Activated CD4-positive, alpha-beta T cell treated with anti-CD3 and anti-CD28 coated beads for 36 hours (primary cell): ENCODE data around the gene ZNF552. TPM values are rescaled to one million over a fixed set of nuclear protein-coding genes. Genes with fewer than 3 reads are reported as not detected.
"Not testable (repeated sequence)": the region's sequence is repeated elsewhere in the genome, so short reads cannot be mapped to it uniquely, and the experiment has no call there.

Source experiments
- ATAC-seq: fragments of 200-7000 bp; cut with Tn5 transposase; one replicate; pipeline ENCODE4 v1.10.0; 2021; ENCODE audit warnings: mild to moderate bottlenecking, moderate library complexity
- CTCF ChIA-PET: fragments of 350-600 bp; sonication (Branson Sonifier 250); formaldehyde crosslinking; loops from one replicate; lab custom pipeline; 2021; ENCODE audit warnings: antibody characterized with exemption; lab: Charles Lee
- POLR2A ChIA-PET: fragments of 350-600 bp; sonication (Branson Sonifier 250); formaldehyde crosslinking; loops from one replicate; lab custom pipeline; 2021; ENCODE audit warnings: antibody characterized with exemption, inconsistent platforms; lab: Charles Lee
- DNase-seq: peaks from one replicate; pipeline ENCODE4 v3.0.0-alpha.2; 2020
- H3K27ac Mint-ChIP-seq: one replicate; pipeline ENCODE4 v1.8.0; 2021; ENCODE audit warnings: mixed read lengths
- H3K27me3 Mint-ChIP-seq: one replicate; pipeline ENCODE4 v1.8.0; 2021; ENCODE audit warnings: mixed read lengths
- H3K36me3 Mint-ChIP-seq: one replicate; pipeline ENCODE4 v1.8.0; 2021; ENCODE audit warnings: low read depth, mixed read lengths
- H3K4me1 Mint-ChIP-seq: one replicate; pipeline ENCODE4 v1.8.0; 2021; ENCODE audit warnings: mixed read lengths
- H3K4me3 Mint-ChIP-seq: one replicate; pipeline ENCODE4 v1.8.0; 2021; ENCODE audit warnings: mild to moderate bottlenecking, moderate library complexity, mixed read lengths
- H3K9me3 Mint-ChIP-seq: one replicate; pipeline ENCODE4 v1.8.0; 2021; ENCODE audit warnings: low read depth, mixed read lengths
- intact Hi-C, 2 experiments: fragments of 100-400 bp; cut with DNase I in 1 of 2; cut with micrococcal nuclease in 1 of 2; formaldehyde crosslinking; loops; one replicate each; pipeline versions ENCODE4 v1.14.2 to v1.15.1; 2022 to 2024; cut with DNase I, micrococcal nuclease
- total RNA-seq, 2 experiments: library from RNA; stranded (reverse); gene quantifications; one replicate each; pipeline ENCODE4 v1.2.3, GENCODE V29; 2021

ZNF552 gene
- total RNA-seq, 2 experiments from 2014 or later, result 5.9 to 6.1 TPM

DNA sequence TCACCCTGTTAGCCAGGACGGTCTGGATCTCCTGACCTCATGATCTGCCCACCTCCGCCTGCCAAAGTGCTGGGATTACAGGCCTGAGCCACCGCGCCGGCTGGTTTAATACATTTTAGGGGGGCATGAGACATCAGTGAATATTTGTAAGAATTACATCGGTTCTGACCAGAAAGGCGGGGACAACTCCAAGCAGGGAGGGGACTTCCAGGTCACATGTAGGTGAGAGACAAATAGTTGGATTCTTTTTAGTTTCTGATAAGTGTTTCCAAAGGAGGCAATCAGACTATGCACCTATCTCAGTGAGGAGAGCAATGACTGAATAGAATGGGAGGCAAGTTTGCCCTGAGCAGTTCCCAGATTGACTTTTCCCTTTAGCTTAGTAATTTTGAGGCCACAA lies 3.7 kb upstream of the ZNF552 start:
- intact Hi-C loops, result loop anchor here in 1 of 2 experiments (2.0 to 10.0 kb wide), 3 partner anchors 186 to 1504 kb away; partner anchors contain the start of genes ZNF211, ZNF274 and ZSCAN5A
- Mint-ChIP-seq H3K9me3 (no peaks in the 10 kb centered on the region), H3K4me1 (peaks cover 51% of the 10 kb centered on the region), H3K4me3 (peak overlapping the region; percentile 97), H3K27me3 (no peaks in the 10 kb centered on the region), H3K27ac (peak overlapping the region; percentile 94), H3K36me3 (peaks cover 33% of the 10 kb centered on the region)
- ATAC-seq (no peak), DNase-seq (no peak)
- ChIA-PET POLR2A (no interaction called here), CTCF (no interaction called here)

DNA sequence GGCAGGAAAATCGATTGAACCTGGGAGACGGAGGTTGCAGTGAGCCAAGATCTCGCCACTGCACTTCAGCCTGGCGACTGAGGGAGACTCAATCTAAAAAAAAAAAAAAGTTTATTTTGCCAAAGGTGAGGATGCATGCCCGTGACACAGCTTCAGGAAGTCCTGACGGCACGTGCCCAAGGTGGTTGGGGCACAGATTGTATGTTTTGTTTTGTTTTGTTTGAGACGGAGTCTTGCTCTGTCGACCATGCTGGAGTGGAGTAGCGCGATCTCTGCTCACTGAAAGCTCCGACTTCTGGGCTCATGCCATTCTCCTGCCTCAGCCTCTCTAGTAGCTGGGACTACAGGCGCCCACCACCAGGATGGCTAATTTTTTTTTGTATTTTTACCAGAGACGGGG lies 3.3 kb upstream of the ZNF552 start:
- peak overlapping the region; percentile 94 for H3K27ac Mint-ChIP-seq
- H3K9me3 Mint-ChIP-seq, result no peaks in the 10 kb centered on the region
- CTCF ChIA-PET, result no interaction called here
- DNase-seq (no peak), ATAC-seq (no peak)
- no peak overlapping the region for H3K4me3 Mint-ChIP-seq
- H3K36me3 Mint-ChIP-seq, result peaks cover 31% of the 10 kb centered on the region
- intact Hi-C loops, result loop anchor here in 1 of 2 experiments (2.0 to 10.0 kb wide), 3 partner anchors 185 to 1503 kb away; partner anchors contain the start of genes ZNF211, ZNF274 and ZSCAN5A
- H3K27me3 Mint-ChIP-seq, result no peaks in the 10 kb centered on the region
- POLR2A ChIA-PET, result no interaction called here
- peaks cover 53% of the 10 kb centered on the region for H3K4me1 Mint-ChIP-seq

DNA sequence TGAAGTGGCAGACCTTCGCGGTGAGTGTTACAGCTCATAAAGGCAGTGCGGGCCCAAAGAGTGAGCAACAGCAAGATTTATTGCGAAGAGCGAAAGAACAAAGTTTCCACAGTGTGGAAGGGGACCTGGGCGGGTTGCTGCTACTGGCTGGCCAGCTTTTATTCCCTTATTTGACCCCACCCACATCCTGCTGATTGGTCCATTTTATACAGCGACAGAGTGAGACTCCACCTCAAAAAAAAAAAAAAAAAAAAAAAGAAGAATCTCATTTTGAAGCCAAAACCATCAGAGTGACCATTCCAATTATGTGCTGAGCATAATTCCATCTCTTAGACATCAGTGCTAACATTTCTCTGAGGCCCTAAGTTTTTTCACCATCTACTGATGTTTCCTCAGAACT lies 1.9 kb upstream of the ZNF552 start:
- DNase-seq, result peak; percentile 17
- Mint-ChIP-seq H3K4me3 (no peak overlapping the region), H3K4me1 (peaks cover 55% of the 10 kb centered on the region), H3K27me3 (no peaks in the 10 kb centered on the region), H3K36me3 (peaks cover 29% of the 10 kb centered on the region), H3K9me3 (no peaks in the 10 kb centered on the region), H3K27ac (peak overlapping the region; percentile 51)
- ChIA-PET CTCF (no interaction called here), POLR2A (no interaction called here)
- intact Hi-C loops, result loop anchor here in 1 of 2 experiments (10.0 kb wide), 1 partner anchor 1502 kb away; the partner anchor contains the start of gene ZSCAN5A
- no peak for ATAC-seq

DNA sequence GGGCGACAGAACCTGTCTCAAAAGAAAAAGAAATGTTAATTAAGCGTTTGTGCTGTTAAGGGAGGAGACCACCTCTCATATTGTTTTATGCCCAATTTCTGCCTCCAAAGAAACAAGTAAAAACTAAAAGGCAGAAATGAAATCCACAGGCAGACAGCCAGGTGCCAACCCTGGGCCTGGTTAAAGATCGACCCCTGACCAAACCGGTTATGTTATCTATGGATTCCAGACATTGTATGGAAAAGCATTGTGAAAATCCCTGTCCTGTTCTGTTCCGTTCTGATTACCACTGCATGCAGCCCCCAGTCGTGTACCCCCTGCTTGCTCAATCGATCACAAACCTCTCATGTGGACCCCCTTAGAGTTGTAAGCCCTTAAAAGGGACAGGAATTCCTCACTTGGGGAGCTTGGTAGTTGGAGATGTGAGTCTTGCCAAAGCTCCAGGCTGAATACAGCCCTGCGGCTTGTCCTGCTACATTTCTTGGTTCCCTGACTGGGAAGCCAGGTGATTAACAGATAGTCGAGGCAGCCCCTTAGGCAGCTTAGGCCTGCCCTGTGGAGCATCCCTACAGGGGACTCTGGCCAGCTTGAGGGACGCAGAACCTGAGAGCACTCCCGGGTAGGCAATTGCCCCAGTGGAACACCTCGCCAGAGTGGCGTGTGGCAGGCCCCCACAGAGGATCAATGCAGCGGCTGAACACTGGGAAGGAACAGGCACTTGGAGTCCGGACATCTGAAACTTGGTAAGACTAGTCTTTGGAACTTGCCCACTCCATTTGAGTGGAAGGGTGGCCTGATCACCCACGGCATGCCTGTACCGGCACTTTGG lies 748 bp upstream of the ZNF552 start:
- CTCF ChIA-PET, result interaction anchor here (0.5 kb wide), 1 partner anchor 78 kb away, joined by 3 read pairs; no protein-coding TSS in a partner anchor
- H3K27ac Mint-ChIP-seq, result peak overlapping the region; percentile 75
- ATAC-seq, result no peak
- intact Hi-C loops, result loop anchor here in 1 of 2 experiments (2.0 to 10.0 kb wide), 2 partner anchors 135 to 1501 kb away; partner anchors contain the start of genes ZNF551 and ZSCAN5A
- DNase-seq, result no peak
- peaks cover 30% of the 10 kb centered on the region for H3K36me3 Mint-ChIP-seq
- H3K27me3 Mint-ChIP-seq, result no peaks in the 10 kb centered on the region
- POLR2A ChIA-PET, result no interaction called here
- peak overlapping the region; percentile 89 for H3K4me3 Mint-ChIP-seq
- H3K4me1 Mint-ChIP-seq, result peaks cover 46% of the 10 kb centered on the region
- H3K9me3 Mint-ChIP-seq, result no peaks in the 10 kb centered on the region

DNA sequence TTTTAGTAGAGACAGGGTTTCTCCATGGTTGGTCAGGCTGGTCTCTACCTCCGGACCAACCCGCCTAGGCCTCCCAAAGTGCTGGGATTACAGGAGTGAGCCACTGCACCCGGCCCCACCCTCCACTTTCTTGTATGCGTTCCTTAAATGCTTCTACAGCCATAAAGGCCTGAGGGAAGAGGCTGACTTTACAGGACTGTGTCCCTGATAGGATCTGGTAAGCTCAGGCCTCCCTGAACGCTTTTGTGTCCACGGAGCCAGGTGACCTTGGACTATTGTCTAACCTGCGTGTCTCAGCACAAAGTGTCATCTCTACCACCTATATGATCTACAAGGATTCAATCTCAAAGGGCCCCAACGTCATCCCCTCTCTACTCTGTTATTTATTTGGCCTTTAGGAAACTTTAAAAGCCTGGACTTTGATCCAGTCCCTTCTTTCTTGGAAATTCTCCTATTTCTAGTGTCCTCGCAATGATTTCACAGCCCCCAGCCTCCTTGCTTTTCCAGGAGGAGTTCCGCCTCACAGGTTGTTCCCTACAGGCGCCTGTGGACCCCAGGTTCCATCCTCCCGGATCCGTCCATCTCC lies 701 bp downstream of the ZNF552 start:
- DNase-seq (no peak), ATAC-seq (no peak)
- peak overlapping the region; percentile 89 for H3K4me3 Mint-ChIP-seq
- peaks cover 32% of the 10 kb centered on the region for H3K36me3 Mint-ChIP-seq
- H3K27me3 Mint-ChIP-seq, result no peaks in the 10 kb centered on the region
- intact Hi-C loops, result loop anchor here (1.0 to 10.0 kb wide), 9 partner anchors 25 to 1499 kb away; partner anchors contain the start of genes ZNF586 (in 2 of the 2), ZNF587 (in 2 of the 2), ZNF776 (in 2 of the 2) and ZNF417 (in 1 of the 2)
- ChIA-PET CTCF (no interaction called here), POLR2A (no interaction called here)
- peaks cover 44% of the 10 kb centered on the region for H3K4me1 Mint-ChIP-seq
- H3K27ac Mint-ChIP-seq, result peak overlapping the region; percentile 75
- no peaks in the 10 kb centered on the region for H3K9me3 Mint-ChIP-seq

DNA sequence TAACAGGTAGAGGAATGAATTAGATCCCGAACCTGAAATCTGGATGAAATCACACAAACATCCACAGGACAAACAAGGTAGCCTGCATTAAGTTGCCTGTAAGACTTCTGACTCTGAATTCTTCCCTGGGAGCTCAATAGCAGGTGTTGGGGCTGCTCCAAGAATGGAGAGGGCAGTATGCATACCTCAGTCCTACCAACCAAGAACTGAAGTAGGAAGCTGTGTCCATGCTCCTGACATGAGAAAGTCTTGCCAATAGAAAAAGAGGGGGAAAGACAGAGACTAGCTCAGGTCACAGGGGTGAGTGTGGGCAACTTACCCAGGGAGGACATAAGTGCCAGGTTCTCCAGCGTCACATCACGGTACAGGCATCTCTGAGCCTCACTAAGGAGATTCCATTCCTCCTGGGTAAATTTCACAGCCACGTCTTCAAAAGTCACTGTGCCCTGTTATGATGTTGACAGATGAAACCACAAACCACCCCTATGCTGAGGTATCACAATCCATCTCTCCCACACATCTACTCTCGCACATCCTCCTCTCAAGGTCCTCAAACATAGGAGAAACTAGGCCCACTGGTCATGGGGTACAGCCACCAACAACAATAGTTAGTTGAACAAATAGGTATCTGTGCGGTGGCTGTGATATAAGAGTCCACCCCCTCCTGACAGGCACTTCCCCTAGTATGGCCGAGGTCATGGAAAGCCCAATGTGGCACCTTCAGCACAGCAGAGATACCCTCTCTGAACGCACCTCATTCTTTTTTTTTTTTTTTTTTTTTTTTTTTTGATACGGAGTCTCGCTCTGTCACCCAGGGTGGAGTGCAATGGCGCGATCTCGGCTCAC lies 1.5 kb downstream of the ZNF552 start:
- H3K9me3 Mint-ChIP-seq, POLR2A ChIA-PET, H3K27me3 Mint-ChIP-seq, CTCF ChIA-PET: not testable (repeated sequence)
- ATAC-seq (peak; percentile 10), DNase-seq (peak; percentile 26)
- intact Hi-C loops, result loop anchor here (5.0 to 10.0 kb wide), 2 partner anchors 66 to 1498 kb away; partner anchors contain the start of genes ZNF776 (in 1 of the 2) and ZSCAN5A (in 1 of the 2)
- Mint-ChIP-seq H3K36me3 (peaks cover 38% of the 10 kb centered on the region), H3K4me1 (peaks cover 41% of the 10 kb centered on the region), H3K27ac (peak overlapping the region; percentile 67), H3K4me3 (peak overlapping the region; percentile 89)

DNA sequence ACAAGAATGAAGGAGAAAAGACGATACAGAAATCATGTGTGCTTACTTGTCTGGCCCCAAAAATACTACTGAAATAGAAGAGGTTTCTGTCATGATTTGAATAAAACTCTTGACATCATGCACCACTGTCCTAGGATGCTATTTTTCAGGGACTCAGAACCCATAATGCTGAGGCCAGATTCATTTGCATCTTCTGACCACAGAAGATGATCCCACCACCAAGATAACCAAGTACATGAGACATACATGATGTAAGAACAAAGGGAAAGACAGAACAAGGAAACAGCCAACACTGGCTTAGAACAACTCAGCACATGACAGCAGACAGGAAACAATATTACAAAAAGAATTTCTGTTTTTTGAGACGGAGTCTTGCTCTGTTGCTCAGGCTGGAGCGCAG lies 2.5 kb downstream of the ZNF552 start:
- CTCF ChIA-PET, result no interaction called here
- intact Hi-C loops, result loop anchor here (5.0 to 10.0 kb wide), 2 partner anchors 65 to 1497 kb away; partner anchors contain the start of genes ZNF776 (in 1 of the 2) and ZSCAN5A (in 1 of the 2)
- H3K4me3 Mint-ChIP-seq, result no peak overlapping the region
- peaks cover 41% of the 10 kb centered on the region for H3K4me1 Mint-ChIP-seq
- peak; percentile 7 for ATAC-seq
- H3K27ac Mint-ChIP-seq, result peak overlapping the region; percentile 68
- POLR2A ChIA-PET, result no interaction called here
- DNase-seq, result no peak
- peaks cover 45% of the 10 kb centered on the region for H3K36me3 Mint-ChIP-seq
- no peaks in the 10 kb centered on the region for H3K27me3 Mint-ChIP-seq
- no peaks in the 10 kb centered on the region for H3K9me3 Mint-ChIP-seq

DNA sequence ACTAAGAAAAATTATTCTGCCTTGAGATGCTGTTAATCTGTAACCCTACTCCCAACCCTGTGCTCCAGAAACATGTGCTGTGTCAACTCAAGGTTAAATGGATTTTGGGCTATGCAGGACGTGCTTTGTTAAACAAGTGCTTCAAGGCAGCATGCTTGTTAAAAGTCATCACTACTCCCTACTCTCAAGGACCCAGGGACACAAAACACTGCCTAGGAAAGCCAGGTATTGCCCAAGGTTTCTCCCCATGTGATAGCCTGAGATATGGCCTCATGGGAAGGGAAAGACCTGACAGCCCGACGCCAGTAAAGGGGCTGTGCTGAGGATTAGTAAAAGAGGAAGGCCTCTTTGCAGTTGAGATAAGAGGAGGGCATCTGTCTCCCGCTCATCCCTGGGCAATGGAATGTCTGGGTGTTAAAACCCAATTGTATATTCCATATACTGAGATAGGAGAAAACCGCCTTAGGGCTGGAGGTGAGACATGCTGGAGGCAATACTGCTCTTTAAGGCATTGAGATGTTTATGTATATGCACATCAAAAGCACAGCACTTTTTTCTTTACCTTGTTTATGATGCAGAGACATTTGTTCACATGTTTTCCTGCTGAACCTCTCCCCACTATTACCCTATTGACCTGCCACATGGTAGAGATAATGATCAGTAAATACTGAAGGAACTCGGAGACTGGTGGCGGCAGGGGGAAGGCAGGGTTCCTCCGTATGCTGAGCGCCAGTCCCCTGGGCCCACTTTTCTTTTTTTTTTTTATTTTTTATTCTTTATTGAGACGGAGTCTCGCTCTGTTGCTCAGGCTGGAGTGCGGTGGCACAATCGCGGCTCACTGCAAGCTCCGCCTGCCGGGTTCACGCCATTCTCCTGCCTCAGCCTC lies 4.1 kb downstream of the ZNF552 start:
- H3K4me1 Mint-ChIP-seq, result peaks cover 35% of the 10 kb centered on the region
- H3K9me3 Mint-ChIP-seq, CTCF ChIA-PET, ATAC-seq, DNase-seq, POLR2A ChIA-PET, H3K4me3 Mint-ChIP-seq, H3K27me3 Mint-ChIP-seq: not testable (repeated sequence)
- peak overlapping the region; percentile 10 for H3K27ac Mint-ChIP-seq
- intact Hi-C loops, result loop anchor here (5.0 to 10.0 kb wide), 2 partner anchors 63 to 1496 kb away; partner anchors contain the start of genes ZNF776 (in 1 of the 2) and ZSCAN5A (in 1 of the 2)
- H3K36me3 Mint-ChIP-seq, result peaks cover 52% of the 10 kb centered on the region

DNA sequence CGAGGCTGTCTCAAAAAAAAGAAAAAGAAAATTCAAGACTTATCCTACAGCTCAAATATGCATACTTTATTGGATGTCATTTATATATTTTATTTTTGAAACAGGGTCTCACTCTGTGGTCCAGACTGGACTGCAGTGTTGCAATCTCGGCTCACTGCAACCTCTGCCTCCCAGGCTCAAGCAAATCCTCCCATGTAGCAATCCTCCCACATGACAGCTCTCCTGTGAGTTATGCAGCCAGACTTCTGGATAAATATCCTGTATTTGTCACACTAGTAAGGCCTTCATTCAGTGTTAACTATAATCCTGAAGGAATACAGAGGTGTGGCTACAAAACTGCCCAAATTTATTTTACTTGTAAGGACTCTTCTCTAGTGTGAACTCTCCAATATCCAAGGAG lies 7.2 kb downstream of the ZNF552 start:
- ChIA-PET POLR2A (no interaction called here), CTCF (no interaction called here)
- Mint-ChIP-seq H3K27ac (no peak overlapping the region), H3K4me1 (peaks cover 28% of the 10 kb centered on the region), H3K36me3 (peaks cover 54% of the 10 kb centered on the region), H3K27me3 (no peaks in the 10 kb centered on the region), H3K9me3 (no peaks in the 10 kb centered on the region), H3K4me3 (no peak overlapping the region)
- ATAC-seq (no peak), DNase-seq (no peak)
- intact Hi-C loops, result no loop called here

DNA sequence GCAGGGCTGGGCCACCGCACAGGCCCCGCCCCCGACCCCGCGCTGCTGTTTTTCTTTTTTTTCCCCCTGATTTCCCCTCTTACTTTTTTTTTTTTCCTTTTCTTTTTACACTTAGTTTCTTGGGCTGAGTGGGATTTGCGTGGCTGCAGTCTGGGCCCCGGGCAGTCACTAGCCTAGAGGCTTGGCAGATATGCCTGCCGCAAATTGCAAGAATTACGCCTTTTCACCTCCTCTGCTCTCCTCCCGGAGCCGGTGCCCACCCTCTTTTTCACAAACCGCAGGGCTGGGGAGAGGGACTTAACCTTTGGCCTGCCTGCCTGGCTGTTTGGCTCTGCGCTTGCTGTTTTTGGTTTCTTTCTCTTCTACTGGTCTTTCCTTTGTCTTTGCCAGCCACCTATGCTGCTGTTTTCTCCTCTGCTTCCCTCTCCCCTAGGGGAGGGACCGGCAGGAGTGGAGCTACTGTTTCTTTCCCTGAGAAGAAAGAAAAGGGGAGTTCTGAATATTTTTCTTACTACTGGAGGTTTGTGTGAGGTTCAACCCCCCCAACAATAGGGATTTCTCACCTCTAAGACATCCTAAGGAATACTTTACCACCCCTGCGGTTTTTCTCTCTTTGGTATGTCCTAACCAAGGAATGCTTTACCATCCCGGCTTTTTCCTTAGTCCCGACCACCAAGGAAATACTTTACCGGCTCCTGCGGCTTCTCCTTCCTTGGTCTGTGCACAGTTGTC lies 11.0 kb downstream of the ZNF552 start:
- Mint-ChIP-seq H3K9me3 (peaks cover 2% of the 10 kb centered on the region), H3K4me1 (peaks cover 23% of the 10 kb centered on the region), H3K27ac (peak overlapping the region; percentile 42), H3K4me3 (peak overlapping the region; percentile 66), H3K36me3 (peaks cover 45% of the 10 kb centered on the region), H3K27me3 (no peaks in the 10 kb centered on the region)
- intact Hi-C loops, result no loop called here
- DNase-seq, result peak; percentile 35
- ChIA-PET CTCF (no interaction called here), POLR2A (no interaction called here)
- peak; percentile 19 for ATAC-seq
